ENCODE data around the gene RIC8B. TPM values are rescaled to one million over a fixed set of nuclear protein-coding genes. Genes with fewer than 3 reads are reported as not detected.

RIC8B gene
- total and polyA plus RNA-seq, 2 of the 13 experiments (the other 11 are each of a cell fraction or from before 2014, with no cell fraction given) = 5.1 to 7.5 TPM

- TF ChIP-seq ZNF10 (CRISPR knock-in tag; IDR thresholded peaks at IDR 0.05; ENCODE audit: borderline replicate concordance, low read depth) (no peak), ZNF121 (CRISPR knock-in tag; IDR thresholded peaks at IDR 0.05) (no peak), MAX (IDR thresholded peaks at IDR 0.05) (peak; percentile 67), ZNF792 (CRISPR knock-in tag; IDR thresholded peaks at IDR 0.05) (peak; percentile 49; the same call in 1 of the 2 replicates), ZNF609 (CRISPR knock-in tag; IDR thresholded peaks at IDR 0.05; ENCODE audit: borderline replicate concordance) (peak; percentile 41; the same call in 1 of the 2 replicates), IKZF1 (IDR thresholded peaks at IDR 0.05) (no peak), TFDP1 (CRISPR knock-in tag; IDR thresholded peaks at IDR 0.05; ENCODE audit: borderline replicate concordance) (peak; percentile 70; the same call in 1 of the 2 replicates), ZC3H13 (CRISPR knock-in tag; IDR thresholded peaks at IDR 0.05) (peak; percentile 88; the same call in 1 of the 2 replicates), ATF2 (CRISPR knock-in tag; IDR thresholded peaks at IDR 0.05) (peak; percentile 71), ZNF513 (CRISPR knock-in tag; conservative IDR thresholded peaks at IDR 0.05) (no peak), NR2F2 (IDR thresholded peaks at IDR 0.05; ENCODE audit: borderline replicate concordance, low read depth) (no peak), E2F1 (CRISPR knock-in tag; IDR thresholded peaks at IDR 0.05) (peak; percentile 94), IKZF5 (CRISPR knock-in tag; IDR thresholded peaks at IDR 0.05) (peak; percentile 38; the same call in 1 of the 2 replicates), SOX6 (IDR thresholded peaks at IDR 0.05) (no peak), SOX6 (CRISPR knock-in tag; IDR thresholded peaks at IDR 0.05) (peak; percentile 64; the same call in 1 of the 2 replicates), FOSL1 (CRISPR knock-in tag; IDR thresholded peaks at IDR 0.05; ENCODE audit: borderline replicate concordance) (no peak), MIXL1 (CRISPR knock-in tag; IDR thresholded peaks at IDR 0.05) (peak; percentile 98), ZNF225 (CRISPR knock-in tag; IDR thresholded peaks at IDR 0.05) (no peak; the same call in 1 of the 2 replicates)
Observed at GRCh38 chr12:106774005-106774807, at the start of gene RIC8B (continued).

Data from HepG2 (cell line).